Stimulated activated CD8-positive, alpha-beta memory T cell treated with anti-CD3 and anti-CD28 coated beads, Interleukin-12 subunit alpha, Interleukin-12 subunit beta, amount 100 ng/mL, for 24 hours (primary cell): Measurements from ENCODE around the gene SLC9B1.

ENCODE experiments used
- DNase-seq: peaks from one replicate; pipeline ENCODE4 v3.0.0-alpha.2; 2020; ENCODE audit errors: extremely low read depth

Gene SLC9B1

GRCh38 chr4:103019308-103020124 lies at the start of gene SLC9B1:
Gene SLC9B1 (minus strand): TSS chr4:103019705. CDS start chr4:102991711, 27,994 bp downstream.
- DNase-seq = peak; percentile 77

DNA sequence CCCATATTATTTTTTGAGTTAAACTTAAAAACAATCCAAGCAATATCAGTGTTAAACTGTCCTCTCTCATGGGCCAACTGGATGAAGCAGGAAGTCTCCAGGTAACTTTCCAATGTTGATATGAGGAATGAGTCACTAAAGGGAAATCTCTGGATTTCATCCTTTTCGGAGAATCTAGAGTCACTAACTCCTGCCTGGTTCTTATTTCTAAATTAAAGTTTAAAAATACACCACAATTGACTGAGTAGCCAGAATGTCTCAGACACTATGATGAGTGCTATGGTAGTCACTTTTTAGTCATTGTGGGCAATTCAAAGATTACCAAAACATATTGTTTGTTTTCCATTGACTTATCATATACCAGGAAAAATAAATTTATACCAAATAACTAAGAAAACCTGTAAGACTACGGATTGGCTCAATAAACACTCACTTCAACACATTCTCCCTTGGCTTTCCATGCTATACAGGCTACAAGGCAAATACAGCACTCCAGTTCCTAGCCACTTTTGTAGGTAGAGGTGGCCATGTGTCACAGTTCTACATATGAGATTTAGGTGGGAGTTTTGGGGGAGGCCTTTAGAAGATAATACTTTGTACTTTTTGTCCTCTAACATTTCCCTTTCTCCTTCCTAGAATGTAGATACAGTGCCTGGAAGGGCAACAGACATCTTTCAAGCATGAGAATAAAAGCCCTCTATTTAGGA lies 48.5 kb upstream of the SLC9B1 start:
- no peak for DNase-seq

- DNase-seq = no peak
These were observed 41.1 kb upstream of the SLC9B1 start for GRCh38 chr4:103060453-103061148.

GRCh38 chr4:103054030-103054429 lies 34.5 kb upstream of the SLC9B1 start:
- DNase-seq = no peak

DNA sequence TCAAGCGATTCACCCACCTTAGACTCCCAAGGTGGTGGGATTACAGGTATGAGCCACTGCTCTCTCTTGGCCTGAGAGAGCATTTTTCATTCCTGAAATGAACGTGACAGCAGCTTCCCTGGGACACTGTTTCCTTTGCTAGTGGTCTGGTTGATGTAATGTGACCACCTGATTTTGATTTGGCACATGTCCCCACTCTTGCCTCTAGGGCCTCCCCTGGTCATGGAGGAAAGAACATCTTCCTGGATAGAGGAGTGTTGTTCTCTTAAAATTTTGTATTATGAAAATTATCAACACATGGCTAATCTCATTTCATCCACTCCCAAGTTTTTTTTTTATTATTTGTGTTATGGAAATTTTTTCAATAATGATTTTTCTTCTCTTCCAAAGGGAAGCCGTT lies 33.3 kb upstream of the SLC9B1 start:
- no peak for DNase-seq

- no peak for DNase-seq
These were observed 32.6 kb upstream of the SLC9B1 start for GRCh38 chr4:103052145-103052544.

DNA sequence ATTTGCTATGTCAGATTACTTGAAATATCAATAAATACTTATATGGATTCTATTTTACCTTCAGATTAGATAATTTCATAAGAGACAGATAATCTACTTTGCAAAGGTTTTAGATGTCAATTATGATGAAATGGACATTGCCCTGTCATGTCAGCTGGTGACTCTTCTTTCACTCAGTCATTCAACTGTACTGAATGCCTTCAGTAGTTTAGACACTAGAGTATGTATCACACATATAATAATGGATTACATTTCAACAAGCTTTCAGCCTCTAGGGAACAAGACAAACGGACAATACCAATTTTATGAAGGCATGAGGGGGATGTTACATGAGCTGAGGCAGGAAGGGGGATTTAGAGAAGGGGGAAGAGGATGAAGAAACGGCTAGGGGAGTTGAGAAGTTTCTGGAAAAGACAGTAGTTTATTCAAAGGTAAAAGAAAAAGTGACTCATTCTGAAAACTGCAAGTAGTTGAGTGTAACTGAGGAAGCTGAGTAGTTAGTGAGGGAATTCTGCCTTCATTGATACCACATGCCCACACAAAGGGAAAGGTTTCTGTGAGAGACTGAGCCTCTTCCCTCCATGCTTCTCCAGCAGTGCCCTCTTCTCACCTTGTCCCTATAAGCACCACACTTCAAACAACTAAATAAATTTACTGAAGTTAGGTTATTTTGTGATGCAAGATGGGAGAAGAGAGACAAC lies 31.4 kb upstream of the SLC9B1 start:
- no peak for DNase-seq

DNA sequence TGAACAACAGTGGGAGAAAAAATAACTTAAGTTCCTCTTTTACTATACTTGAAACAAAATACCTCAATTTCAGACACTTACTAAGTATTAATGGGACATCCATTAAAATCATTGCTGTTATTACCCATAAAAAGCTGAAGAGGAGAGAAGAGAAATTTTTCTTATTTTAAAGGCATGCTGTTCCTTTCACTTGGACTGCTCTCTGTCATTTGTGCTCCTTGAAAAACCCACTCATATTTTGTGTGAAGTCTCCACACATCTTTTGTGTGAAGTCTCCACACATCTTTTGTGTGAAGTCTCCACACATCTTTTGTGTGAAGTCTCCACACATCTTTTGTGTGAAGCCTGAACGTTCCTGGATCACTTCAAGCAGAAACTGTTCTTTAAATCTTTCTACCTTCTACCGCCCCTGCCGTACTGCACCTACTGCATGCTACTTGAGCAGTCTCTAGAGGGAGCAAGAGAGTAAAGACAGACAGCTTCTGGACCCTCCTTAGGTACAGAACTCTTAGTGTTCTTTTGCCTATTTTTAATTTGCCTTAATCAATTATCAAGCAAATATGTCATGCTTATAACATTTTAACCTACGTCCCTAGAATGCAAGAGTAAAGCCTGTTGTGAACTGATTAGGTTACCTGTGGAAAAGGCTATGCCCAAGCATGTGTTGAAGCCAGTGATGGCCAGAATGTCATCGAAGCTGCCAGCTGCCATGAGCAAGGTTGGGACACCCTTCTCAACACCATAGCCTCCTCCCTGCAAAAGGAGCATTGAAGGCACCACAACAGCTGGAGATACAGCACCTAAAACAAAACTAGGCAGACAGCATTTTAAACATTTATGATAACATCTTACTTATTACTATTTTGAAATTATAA lies 27.1 kb upstream of the SLC9B1 start:
- no peak for DNase-seq

DNA sequence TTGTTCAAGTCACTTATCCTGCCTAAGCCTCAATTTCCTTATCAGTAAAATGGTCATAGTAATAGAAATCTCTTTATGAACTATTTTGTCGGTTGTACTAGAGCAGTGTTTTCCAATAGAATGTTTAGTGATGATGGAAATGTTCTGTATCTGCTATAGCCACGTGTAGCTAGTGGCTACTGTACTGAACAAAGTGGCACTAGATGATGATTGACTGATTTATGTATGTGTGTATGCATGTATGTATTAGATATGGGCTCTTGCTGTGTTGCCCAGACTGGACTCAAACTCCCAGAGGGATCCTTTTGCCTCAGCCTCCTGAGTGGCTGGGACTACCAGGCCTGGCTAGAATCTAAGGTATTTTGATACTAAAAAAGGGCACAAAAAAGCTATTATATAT lies 24.7 kb upstream of the SLC9B1 start:
- DNase-seq = no peak

- no peak for DNase-seq
These were observed 16.7 kb upstream of the SLC9B1 start for GRCh38 chr4:103036169-103036568.

DNA sequence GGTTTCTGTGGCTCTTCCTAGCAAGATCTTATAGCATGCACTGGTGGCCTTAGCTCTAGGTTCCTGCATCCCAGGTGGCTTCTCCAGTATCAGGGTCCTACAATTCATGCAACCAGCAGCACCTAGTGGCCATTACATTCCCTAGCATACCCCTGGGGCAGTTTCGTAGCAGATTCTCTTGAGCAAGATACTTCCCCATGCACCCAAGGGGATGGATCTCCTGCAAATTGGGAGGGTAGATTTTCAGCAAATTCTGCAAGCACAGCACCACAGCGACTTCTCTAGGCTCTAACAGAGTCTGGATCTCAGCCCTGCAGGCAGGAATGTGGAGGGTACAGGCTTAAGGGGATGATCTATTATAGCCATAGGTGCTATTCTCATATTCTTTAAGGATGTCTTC lies 13.1 kb upstream of the SLC9B1 start:
- DNase-seq = no peak

GRCh38 chr4:103030791-103031190 lies 11.3 kb upstream of the SLC9B1 start:
- no peak for DNase-seq

GRCh38 chr4:103029300-103029699 lies 9.8 kb upstream of the SLC9B1 start:
- no peak for DNase-seq

- DNase-seq = no peak
These were observed 7.4 kb upstream of the SLC9B1 start for GRCh38 chr4:103026868-103027267.

- no peak for DNase-seq
These were observed 5.5 kb upstream of the SLC9B1 start for GRCh38 chr4:103024996-103025395.

DNA sequence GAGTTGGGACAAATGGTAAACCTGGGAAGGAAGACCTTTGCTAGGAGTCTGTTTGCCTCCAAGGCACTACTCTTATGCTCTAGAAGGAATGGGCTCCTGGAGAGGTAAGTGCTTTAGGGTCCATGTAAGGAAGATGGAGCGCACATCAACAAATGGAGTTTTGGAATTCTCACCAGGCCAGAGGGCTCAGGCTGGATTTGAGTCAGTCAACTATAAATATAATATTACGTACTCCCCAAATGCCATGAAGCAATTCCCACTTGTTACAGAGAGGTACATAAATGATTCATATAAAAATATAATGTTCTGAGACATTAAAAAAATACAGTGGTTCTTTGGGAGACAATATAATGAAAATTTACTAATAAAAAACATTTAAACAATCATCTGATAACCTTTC lies 1.6 kb upstream of the SLC9B1 start:
- no peak for DNase-seq

DNA sequence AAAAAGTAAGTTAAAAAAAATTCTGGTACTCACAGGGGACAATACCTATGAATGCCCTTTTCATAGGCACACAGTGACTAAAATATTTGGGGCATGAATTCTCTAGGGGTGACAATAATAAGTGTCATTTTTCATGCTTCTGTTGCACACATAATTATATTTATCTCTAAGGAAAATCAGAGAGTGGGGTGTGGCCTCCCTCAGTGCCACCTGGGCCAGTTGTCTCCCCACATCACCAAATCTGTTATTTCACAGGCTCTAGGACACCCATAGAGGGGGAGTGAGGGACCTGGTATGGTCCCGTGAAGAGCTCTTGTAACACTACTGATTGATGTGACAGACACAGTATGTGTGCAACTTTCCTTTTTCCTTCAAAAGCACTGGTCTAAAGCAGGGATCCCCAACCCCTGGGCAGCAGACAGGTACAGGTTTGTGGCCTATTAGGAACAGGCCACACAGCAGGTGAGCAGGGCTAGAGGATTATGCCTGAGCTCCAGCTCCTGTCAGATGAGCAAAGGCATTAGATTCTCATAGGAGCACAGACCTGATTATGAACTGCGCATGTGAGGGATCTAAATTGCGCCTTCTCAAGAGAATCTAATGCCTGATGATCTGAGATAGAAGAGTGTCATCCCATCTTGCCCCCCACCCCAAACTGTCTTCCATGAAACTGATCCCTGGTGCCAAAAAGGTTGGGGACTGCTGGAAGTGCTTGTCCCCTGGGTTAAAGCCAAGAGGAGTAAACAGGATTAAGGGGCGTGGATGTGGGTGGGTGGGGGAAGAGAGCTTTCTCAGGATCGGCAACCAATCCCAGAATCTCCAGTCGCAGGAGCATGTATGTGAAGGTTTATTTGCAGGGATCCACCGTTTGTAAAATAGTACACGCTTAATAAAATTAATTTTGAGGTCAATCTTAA lies 856 bp downstream of the SLC9B1 start:
- no peak for DNase-seq

DNA sequence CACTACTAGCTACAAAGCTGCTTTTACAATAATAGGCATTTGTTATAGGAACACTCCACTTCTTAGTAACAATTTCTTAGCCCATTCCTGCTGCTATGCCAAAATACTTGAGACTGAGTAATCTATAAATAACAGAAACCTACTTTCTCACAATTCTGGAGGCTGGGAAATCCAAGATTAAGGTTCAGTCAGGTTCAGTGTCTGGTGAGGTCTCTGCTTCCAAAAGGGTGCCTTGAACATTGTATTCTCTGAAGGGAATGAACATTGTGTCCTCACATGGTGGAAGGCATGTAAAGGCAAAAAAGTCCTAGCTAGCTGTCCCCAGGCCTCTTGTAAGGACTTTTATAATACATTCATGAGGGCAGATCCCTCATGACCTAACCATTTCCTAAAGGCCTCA lies 7.0 kb downstream of the SLC9B1 start:
- DNase-seq = no peak

DNA sequence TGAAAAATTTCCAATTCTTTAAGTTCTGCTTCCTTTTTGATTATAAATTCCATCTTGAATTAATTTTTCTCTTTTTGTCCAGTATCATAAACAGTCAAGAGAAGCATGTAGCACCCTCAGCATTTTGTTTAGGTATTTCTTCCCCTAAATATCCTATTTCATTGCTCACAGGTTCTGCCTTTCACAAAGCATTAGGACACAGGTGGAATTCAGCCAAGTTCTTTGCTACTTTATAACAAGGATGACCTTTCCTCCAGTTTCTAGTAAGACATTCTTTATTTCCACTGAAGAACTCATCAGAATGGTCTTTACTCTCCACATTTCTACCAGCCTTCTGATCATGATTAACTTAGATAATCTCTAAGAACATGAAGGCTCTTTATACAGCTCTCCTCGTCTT lies 7.4 kb downstream of the SLC9B1 start:
- DNase-seq = no peak
